GM19328 (cell line): ENCODE results near the gene LPAR2.
A peak's percentile ranks its signal among the peaks of the same experiment; 100 is the strongest.
"Not testable (repeated sequence)": the region's sequence is repeated elsewhere in the genome, so short reads cannot be mapped to it uniquely, and the experiment has no call there.

Source experiments
- ATAC-seq: cut with Tn5 transposase; IDR thresholded peaks from one replicate; pipeline ENCODE4 v1.9.1; 2021; ENCODE audit warnings: mild to moderate bottlenecking, moderate library complexity; ENCODE audit not compliant: unreplicated experiment

The LPAR2 gene

DNA sequence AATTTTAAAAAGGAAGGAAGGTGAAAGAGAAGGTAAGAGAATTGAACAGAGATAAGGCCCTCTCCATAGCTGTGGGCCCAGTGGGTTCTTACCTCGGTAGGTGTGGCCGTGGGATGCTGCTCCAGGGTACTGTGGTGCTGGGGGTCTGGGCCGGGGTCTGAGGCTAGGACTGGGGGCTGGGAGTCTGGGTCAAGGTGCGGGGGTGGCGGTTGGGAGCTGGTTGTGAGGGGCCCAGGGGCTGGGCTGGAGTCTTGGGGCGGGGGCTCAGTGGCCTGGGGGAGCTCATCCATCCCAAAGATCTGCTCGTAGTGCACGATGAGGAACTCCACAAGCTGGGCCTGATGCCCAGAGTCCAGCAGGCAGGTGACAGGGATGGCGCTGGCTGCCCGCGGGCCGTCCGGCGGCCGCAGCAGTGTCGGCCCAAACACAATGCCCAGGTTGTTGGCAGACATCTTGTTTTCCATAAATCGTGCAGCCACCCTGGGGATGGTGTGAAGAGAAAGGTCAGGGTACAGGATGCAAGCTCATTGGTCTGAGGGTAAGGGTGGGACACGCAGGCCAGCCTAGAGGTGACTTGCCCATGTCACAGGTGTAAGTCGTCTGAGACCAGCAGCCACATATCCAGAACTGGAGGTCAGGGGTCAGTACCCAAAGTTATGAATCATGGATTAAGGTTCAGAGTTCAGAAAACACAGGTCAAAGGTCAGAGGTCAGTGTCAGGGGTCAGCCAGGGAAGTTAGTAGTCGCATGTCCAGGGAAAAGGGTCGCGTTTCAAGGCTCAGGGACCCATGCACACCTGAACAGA, 5.9 kb upstream of the LPAR2 start:
- no peak for ATAC-seq

DNA sequence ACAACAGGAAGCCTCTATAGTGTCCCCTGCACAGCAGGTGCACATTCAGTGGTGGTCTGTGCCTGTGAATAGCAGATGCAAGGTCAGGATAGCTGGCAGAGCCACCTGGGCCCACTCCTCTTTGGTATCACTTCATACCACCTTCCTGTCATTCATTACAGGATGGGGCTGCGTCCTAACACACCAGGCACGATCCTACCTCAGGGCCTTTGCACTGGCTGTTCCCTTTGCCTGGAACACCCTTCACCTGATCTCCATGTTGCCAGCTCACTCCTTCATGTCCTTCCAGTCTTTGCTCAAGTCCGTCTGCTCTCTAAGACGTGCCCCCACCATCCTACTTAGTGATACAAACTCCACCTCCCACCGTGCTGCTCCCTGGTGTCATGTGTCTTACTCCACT, 4.6 kb upstream of the LPAR2 start:
- no peak for ATAC-seq

DNA sequence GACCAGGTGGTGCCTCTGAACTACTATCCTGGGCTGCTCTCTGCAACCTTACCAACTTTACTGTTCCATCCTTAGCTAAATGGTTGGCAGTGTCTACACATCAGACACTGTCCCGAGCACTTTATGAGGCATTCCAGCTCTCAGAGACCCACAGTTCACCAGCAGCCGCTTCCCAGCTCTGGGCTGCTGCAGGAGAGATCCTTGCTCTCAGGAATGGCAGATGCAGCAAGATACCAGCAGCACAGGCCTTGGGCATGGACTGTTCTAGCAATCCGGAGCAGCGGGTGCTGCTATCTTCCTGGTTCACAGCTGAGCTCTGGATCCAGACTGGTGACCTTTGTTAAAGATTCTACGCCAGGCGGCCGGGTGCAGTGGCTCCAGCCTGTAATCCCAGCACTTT, 3.3 kb upstream of the LPAR2 start:
- ATAC-seq, result no peak

GRCh38 chr19:19630426-19630825, 2.4 kb upstream of the LPAR2 start:
- no peak for ATAC-seq

GRCh38 chr19:19630062-19630414, 2.0 kb upstream of the LPAR2 start:
- ATAC-seq, result no peak

- ATAC-seq, result peak; percentile 11
Measured at GRCh38 chr19:19628501-19629134, 598 bp upstream of the LPAR2 start.

DNA sequence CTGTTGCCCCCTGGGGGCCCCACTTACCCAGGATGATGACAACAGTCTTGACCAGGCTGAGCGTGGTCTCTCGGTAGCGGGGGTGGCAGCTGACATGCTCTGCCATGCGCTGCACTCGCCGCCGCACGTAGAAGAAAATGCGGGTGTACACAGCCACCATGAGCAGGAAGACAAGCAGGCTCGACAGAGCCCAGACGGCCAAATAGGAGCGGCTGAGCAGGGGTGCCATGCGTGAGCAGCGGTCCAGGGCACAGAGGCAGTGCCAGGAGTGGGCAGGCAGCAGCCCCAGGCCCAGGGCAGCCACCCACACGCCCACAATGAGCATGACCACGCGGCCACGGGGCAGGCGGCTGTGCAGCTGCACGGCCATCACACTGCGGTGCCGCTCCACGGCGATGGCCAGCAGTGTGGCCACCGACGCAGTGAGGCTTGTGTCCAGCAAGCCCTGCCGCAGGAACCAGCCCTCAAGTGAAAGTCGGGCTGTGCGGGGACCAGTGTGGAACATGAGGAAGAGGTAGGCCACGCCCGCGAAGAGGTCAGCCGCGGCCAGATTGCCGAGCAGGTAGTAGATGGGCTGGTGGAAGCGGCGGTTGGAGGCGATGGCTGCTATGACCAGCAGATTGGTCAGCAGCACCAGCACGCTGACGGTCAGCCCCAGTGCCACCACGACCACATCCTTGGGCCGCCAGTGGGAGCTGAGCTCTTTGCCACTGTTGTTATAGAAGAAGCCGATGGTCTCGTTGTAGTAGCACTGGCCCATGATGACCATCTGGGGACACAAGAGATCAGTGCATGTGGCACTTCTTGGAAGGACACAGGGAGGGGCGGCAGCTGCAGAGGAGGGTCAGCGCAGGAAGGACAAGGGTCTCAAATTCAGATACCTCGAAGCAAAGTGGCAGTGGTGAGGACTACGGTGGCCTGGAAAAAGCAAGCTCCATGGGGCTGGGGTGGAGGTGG, 1.2 kb downstream of the LPAR2 start:
- ATAC-seq, result no peak

DNA sequence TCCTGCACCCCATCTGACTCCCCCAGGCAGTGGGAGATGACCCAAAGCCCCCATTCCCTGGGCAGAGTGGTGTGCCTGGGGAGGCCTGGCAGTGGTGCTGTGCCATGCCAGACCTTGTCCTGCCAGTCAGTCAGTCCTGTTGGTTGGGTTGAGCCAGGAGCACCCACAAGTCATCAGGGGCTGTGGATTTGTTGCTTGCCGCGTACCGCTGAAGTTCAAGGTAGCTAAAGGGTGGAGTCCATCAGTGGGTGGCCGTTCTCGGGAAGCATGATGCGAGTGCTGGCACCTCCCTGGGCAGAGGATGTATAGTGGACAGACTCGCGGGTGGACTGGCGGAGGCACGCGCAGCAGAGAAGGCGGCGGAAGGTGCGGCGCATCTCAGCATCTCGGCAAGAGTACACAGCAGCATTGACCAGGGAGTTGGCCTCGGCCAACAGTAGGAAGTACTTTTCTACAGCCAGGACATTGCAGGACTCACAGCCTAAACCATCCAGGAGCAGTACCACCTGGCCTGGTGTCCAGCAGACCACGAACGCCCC, 3.9 kb downstream of the LPAR2 start:
- no peak for ATAC-seq

DNA sequence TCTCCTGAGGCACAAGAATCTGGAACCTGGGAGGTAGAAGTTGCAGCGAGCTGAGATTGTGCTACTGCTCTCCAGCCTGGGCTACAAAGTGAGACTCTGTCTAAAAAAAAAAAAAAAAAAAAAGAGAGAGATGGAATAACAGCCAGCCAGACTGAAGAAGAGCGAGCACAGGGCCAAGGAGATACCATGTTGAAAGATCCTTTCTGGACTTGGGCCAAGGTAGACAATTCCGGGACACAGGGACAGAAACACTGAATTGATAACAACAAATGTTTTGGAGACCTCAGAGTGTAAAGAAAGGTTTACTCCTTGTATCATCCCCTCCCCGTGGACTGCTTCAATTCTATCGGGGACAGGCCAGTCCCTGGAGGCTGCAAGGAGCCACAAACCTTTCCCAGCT, 4.6 kb downstream of the LPAR2 start:
- no peak for ATAC-seq

DNA sequence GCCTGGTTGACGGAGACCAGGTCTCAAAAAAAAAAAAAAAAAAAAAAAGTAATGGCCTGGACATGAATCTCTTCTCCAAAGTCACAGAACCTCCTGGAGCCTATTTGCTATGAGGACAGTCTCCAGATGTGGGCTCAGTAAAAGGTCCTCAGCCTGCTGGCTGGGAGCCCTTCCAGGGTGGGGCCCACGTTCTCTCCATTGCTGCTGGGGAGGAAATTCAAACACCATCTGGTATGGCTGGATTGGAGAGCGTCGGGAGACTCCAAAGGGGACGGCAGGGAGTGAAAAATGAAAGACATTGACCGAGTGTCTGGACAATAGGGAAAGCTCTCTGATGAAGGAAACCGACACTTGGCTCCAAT, 8.2 kb downstream of the LPAR2 start:
- ATAC-seq, result no peak

DNA sequence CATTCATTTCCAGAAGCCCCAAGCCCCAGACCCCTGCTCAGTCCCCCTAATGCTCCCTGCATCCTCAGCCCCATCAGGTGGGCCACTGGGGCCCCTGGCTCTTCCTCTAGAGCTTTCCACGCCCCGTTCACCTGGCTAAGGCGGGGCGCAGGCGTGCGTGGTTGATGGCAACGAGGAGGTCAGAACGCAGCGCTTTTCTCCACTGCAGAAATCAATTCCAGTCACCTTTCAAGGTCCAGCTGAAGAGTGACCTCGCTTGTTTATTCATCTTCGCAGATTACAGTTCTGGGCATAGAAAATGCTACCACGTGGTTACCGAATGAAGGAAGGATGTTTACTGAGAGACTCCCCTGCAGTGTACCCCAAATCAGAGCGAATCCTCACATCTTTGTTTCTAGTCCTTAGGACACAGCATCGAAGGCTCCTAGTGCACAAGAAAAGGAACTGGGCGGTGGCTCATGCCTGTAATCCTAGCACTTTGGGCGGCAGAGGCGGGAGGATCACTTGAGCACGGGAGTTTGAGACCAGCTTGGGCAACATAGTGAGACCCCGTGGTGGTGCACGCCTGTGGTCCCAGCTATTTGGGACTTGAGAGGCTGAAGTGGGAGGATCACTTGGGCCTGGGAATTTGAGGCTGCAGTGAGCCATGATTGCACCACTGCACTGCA, 8.7 kb downstream of the LPAR2 start:
- no peak for ATAC-seq

DNA sequence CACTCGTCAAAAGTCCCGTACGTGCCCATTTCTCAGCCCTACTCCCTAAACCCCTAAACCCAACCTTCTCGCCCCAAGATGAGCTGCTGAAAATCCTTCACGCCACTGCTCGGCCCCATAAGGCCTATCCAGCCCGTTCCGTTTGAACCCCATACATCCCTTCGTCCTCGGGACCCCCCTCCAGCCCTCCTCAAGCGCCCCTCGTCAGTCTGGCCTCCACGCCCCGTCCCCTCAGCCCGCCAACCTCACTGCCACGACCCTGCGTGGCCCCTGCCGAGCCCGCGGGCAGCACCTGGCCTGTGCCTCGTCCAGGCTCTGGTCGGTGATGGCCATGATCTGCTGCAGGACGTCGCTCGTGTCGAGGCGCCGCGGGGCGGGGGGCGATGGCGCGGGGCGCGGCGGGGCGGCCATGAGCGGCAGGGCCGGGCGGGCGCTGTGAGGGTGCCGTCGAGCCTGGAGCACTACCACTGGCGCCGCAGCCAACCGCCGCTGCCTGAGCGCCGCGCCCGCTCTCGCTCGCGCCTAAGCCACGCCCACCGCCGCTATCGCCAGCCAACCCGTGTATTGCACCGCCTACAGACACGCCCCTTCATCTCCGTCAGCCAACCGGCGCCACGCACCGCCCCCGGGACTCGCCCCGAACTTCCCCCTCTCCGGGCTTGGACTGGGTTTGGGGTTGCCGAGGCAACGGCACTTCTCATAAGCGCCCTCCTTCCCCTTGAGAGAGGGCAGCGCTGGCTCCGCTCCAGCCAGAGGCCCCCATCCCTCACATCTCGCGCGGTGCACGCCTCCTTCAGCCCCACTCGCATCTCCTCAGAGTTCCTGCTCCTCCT, 9.6 kb downstream of the LPAR2 start, which contains the start of gene PBX4:
PBX4 (minus strand) TSS at position 469 of the 833 bp plus-strand sequence; CDS start at position 411, 58 bp downstream.
- ATAC-seq, result peak; percentile 94

GRCh38 chr19:19615086-19615485, 12.9 kb downstream of the LPAR2 start:
- no peak for ATAC-seq

DNA sequence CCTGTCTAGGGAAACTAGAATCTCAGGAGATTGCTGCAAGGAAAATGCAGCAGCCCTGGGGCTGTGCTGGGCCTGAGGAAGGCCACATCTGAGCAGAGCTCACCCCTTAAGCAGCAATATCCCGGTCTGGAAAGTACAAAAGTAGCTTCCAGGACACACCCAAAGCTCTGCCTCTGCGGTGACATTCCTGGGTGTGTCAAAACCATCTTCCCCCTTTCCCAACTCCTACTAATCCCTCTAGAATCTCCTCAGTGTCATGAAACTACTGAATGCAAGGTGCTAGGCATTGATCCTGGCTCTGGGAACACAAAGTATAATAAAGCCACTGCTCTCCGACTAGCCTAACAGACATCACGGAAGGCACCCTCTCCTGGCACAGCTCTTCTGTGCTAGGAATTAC, 14.5 kb downstream of the LPAR2 start:
- ATAC-seq, result no peak

- no peak for ATAC-seq
Measured at GRCh38 chr19:19610376-19611202, 17.4 kb downstream of the LPAR2 start.

GRCh38 chr19:19606686-19607085, 21.3 kb downstream of the LPAR2 start:
- ATAC-seq, result not testable (repeated sequence)

DNA sequence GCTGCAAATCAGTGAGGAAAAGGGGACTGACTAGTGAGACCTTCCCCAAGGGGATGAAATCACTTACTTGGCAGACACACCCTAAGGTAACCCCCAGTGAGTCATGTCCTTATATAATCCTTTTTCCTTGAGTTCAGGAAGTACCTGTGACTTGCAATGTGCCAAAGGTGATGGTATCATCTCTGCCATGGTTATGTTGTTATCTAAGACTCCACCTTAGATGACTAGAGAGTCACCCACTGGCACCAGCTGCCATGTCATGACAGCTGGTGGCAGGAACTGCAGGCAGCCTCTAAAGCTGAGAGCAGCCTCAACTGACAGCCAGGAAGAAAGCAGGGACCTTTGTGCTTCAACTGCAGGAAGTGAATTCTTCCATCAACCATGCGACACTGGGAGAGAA, 22.0 kb downstream of the LPAR2 start:
- ATAC-seq, result no peak

- ATAC-seq, result no peak
Measured at GRCh38 chr19:19602713-19603324, 25.2 kb downstream of the LPAR2 start.
